SK-N-SH (cell line): Measurements from ENCODE around the gene NUDT13. TPM values are rescaled to one million over a fixed set of nuclear protein-coding genes. Genes with fewer than 3 reads are reported as not detected.
A peak's percentile ranks its signal among the peaks of the same experiment; 100 is the strongest.

Experiments used
- CTCF ChIA-PET: fragments of 300-600, 350-600 bp; formaldehyde crosslinking; extraction: SDS; loops from one replicate; lab custom pipeline; 2021; lab: Yijun Ruan, JAX
- POLR2A ChIA-PET: fragments of 350-600 bp; sonication (Branson Sonifier 250); formaldehyde crosslinking; extraction: SDS; loops from one replicate; lab custom pipeline; 2020; ENCODE audit warnings: antibody characterized with exemption, inconsistent platforms; lab: Yijun Ruan, JAX
- DNase-seq: peaks from one replicate; pipeline ENCODE4 v3.0.0; 2012
- H2AFZ ChIP-seq: fragments of 200-600 bp; sonication (generic); 2 replicates; pipeline ENCODE4 v1.8.1; 2016; ENCODE audit warnings: antibody characterized with exemption, mild to moderate bottlenecking, low read depth
- H3F3A ChIP-seq: fragments of 200-600 bp; sonication (generic); replicated peaks from 2 replicates; pipeline ENCODE3; 2016; ENCODE audit warnings: antibody characterized with exemption, mild to moderate bottlenecking; ENCODE audit not compliant: insufficient read depth
- H3K27ac ChIP-seq, 2 experiments: fragments of 200-500 bp in 1 of 2; fragments of 200-600 bp in 1 of 2; sonication (Bioruptor generic) in 1 of 2; sonication (generic), shearing (Covaris generic) in 1 of 2; 2 replicates each; pipeline versions ENCODE4 v1.5.1 to v1.6.1; 2014 to 2016; ENCODE audit warnings: low read depth in 2 of 2, inconsistent platforms in 1 of 2, low read length in 1 of 2, mild to moderate bottlenecking in 1 of 2, mixed read lengths in 1 of 2
- H3K27me3 ChIP-seq: fragments of 200-600 bp; sonication (generic), shearing (Covaris generic); 2 replicates; pipeline ENCODE4 v1.6.1; 2016; ENCODE audit warnings: mixed run types; ENCODE audit not compliant: insufficient read depth
- H3K36me3 ChIP-seq, 2 experiments: fragments of 200-500 bp in 1 of 2; fragments of 200-600 bp in 1 of 2; sonication (Bioruptor generic) in 1 of 2; sonication (generic) in 1 of 2; replicated peaks in 1 of 2; 2 replicates each; pipeline versions ENCODE3 to v1.5.1; 2014 to 2016; ENCODE audit warnings: low read length in 1 of 2, mild to moderate bottlenecking in 1 of 2; ENCODE audit not compliant: insufficient read depth in 2 of 2, control insufficient read depth in 1 of 2
- H3K4me1 ChIP-seq, 2 experiments: fragments of 200-500 bp in 1 of 2; fragments of 200-600 bp in 1 of 2; sonication (Bioruptor generic) in 1 of 2; sonication (generic), shearing (Covaris generic) in 1 of 2; 2 replicates each; pipeline versions ENCODE4 v1.5.1 to v1.6.1; 2014 to 2016; ENCODE audit warnings: low read depth in 1 of 2, low read length in 1 of 2, mixed run types in 1 of 2; ENCODE audit not compliant: insufficient read depth in 2 of 2, control insufficient read depth in 1 of 2
- H3K4me2 ChIP-seq: fragments of 200-600 bp; sonication (generic), shearing (Covaris generic); 2 replicates; pipeline ENCODE4 v1.6.1; 2017; ENCODE audit warnings: mixed run types
- H3K4me3 ChIP-seq, 2 experiments: fragments of 200-500 bp in 1 of 2; fragments of 200-600 bp in 1 of 2; sonication (Bioruptor generic) in 1 of 2; sonication (generic), shearing (Covaris generic) in 1 of 2; 2 replicates each; pipeline versions ENCODE4 v1.5.1 to v1.8.1; 2014 to 2016; ENCODE audit warnings: low read depth in 2 of 2, inconsistent platforms in 1 of 2, low read length in 1 of 2, mild to moderate bottlenecking in 1 of 2, mixed read lengths in 1 of 2, moderate library complexity in 1 of 2
- H3K79me2 ChIP-seq: fragments of 200-600 bp; sonication (generic); 2 replicates; pipeline ENCODE4 v1.8.1; 2017; ENCODE audit warnings: mild to moderate bottlenecking; ENCODE audit not compliant: insufficient read depth
- H3K9ac ChIP-seq: fragments of 200-600 bp; sonication (generic); 2 replicates; pipeline ENCODE4 v1.6.1; 2017; ENCODE audit warnings: mixed run types
- H3K9me2 ChIP-seq: fragments of 200-600 bp; sonication (generic); 2 replicates; pipeline ENCODE4 v1.6.1; 2017; ENCODE audit warnings: mixed run types
- H3K9me3 ChIP-seq: fragments of 200-600 bp; sonication (generic); 2 replicates; pipeline ENCODE4 v1.6.1; 2017; ENCODE audit warnings: mixed run types, mild to moderate bottlenecking, moderate library complexity
- H4K20me1 ChIP-seq: fragments of 200-600 bp; sonication (generic); 2 replicates; pipeline ENCODE4 v1.6.1; 2017; ENCODE audit warnings: mild to moderate bottlenecking, mixed run types; ENCODE audit not compliant: insufficient read depth
- EZH2phosphoT487 ChIP-seq: fragments of 200-600 bp; sonication (generic); IDR thresholded peaks from 2 replicates; pipeline ENCODE4 v1.6.1; 2017; ENCODE audit warnings: low read depth, mixed run types, mild to moderate bottlenecking, antibody characterized with exemption, moderate library complexity, borderline replicate concordance
- FOSL2 ChIP-seq: IDR thresholded peaks from 2 replicates; pipeline ENCODE4 v1.4.0; 2012; ENCODE audit warnings: low read depth, mild to moderate bottlenecking, moderate library complexity, borderline replicate concordance
- FOXM1 ChIP-seq: IDR thresholded peaks from 2 replicates; pipeline ENCODE4 v1.4.0; 2012; ENCODE audit warnings: low read depth, mild to moderate bottlenecking
- GABPA ChIP-seq: IDR thresholded peaks from 2 replicates; pipeline ENCODE4 v1.4.0; 2012; ENCODE audit warnings: low read depth, mild to moderate bottlenecking
- NRF1 ChIP-seq: IDR thresholded peaks from 2 replicates; pipeline ENCODE4 v1.6.1; 2012; ENCODE audit warnings: low read depth, mild to moderate bottlenecking, low read length
- RXRA ChIP-seq: IDR thresholded peaks from 2 replicates; pipeline ENCODE4 v1.4.0; 2012; ENCODE audit warnings: low read depth, mild to moderate bottlenecking, borderline replicate concordance
- SIN3A ChIP-seq: IDR thresholded peaks from 2 replicates; pipeline ENCODE4 v1.6.1; 2012; ENCODE audit warnings: low read depth, mild to moderate bottlenecking, low read length, moderate library complexity, borderline replicate concordance
- SMC3 ChIP-seq: IDR thresholded peaks from 2 replicates; pipeline ENCODE4 v1.6.1; 2012; ENCODE audit warnings: low read depth, low read length, improper control_type of control experiment
- TAF1 ChIP-seq: IDR thresholded peaks from 2 replicates; pipeline ENCODE4 v1.6.1; 2012; ENCODE audit warnings: low read depth, mild to moderate bottlenecking, low read length, moderate library complexity, borderline replicate concordance
- TEAD4 ChIP-seq: IDR thresholded peaks from 2 replicates; pipeline ENCODE4 v1.4.0; 2012; ENCODE audit warnings: mild to moderate bottlenecking, borderline replicate concordance; ENCODE audit not compliant: insufficient read depth
- YY1 ChIP-seq: IDR thresholded peaks from 2 replicates; pipeline ENCODE4 v1.4.0; 2012; ENCODE audit warnings: low read depth, mild to moderate bottlenecking
- WGBS: methylation state at CpG from one replicate; pipeline ENCODE4 v1.1.6; 2017; ENCODE audit warnings: low lambda C conversion rate; 5-methylcytosine and 5-hydroxymethylcytosine counted together
- polyA plus RNA-seq, 3 experiments: library from polyadenylated mRNA; depleted of rRNA; stranded (reverse); fragments of >200 nt; gene quantifications; 2 replicates each; pipeline ENCODE4 v1.2.3, GENCODE V29; 2012
- TF ChIP-seq, protein P1 (sequence below): IDR thresholded peaks from 2 replicates; pipeline ENCODE4 v1.4.0; 2012; ENCODE audit warnings: low read depth
- TF ChIP-seq, protein P2 (sequence below): IDR thresholded peaks from 2 replicates; pipeline ENCODE4; 2012
- TF ChIP-seq, protein P3 (sequence below): IDR thresholded peaks from 2 replicates; pipeline ENCODE4 v1.4.0; 2012; ENCODE audit warnings: low read depth, borderline replicate concordance

The NUDT13 gene
- polyA plus RNA-seq, 1 of the 3 experiments (the other 2 are of a cell fraction) = 3.4 TPM

DNA sequence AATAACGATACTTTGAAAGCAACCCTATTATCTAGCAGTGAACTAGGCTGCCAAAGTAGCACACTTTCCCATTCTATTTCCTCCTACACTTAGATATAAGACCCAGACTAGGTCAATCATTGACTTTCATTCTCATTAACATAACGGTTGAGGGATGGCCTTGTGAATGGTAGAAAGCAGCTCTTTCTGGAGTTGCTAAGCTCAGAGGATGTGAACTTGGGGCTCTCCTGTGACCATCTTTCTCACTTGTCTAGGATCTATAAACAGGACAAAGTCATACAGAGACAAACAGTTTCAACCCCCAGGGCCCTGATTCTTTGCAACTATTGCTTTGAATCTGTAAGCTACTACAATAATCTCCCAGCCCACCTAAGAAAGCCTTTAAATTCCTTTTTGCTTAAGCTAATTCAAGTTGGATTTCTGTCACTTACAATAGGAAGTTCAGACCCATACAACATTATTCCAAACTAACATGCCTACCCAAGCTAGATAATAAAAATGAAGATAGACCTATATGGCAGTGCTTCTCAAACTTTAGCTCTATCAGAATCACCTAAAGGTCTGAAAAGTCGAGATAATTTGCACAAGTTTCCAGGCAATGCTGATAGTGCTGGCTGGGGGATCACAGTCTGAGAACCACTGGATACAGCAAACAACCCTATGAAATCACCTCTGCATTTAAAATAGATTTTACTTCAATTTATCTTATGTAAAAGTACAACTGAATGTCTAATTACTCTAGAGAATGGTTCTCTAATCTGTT is 30.3 kb upstream of the NUDT13 start:
- Histone ChIP-seq H3F3A (peaks cover 31% of the 10 kb centered on the region), H3K4me2 (no peak overlapping the region), H3K9ac (no peak overlapping the region), H4K20me1 (peaks cover 12% of the 10 kb centered on the region), H3K27me3 (no peaks in the 10 kb centered on the region), H3K36me3 (peaks cover 0 to 9% of the 10 kb centered on the region in 2 experiments), H3K9me2 (no peaks in the 10 kb centered on the region), H3K27ac (no peak overlapping the region), H3K9me3 (no peaks in the 10 kb centered on the region), H2AFZ (no peak overlapping the region), H3K4me3 (no peak overlapping the region), H3K79me2 (peaks cover 94% of the 10 kb centered on the region), H3K4me1 (peaks cover 2 to 21% of the 10 kb centered on the region in 2 experiments; a peak in 3 of 4 replicates)
- no peak for DNase-seq
- ChIA-PET POLR2A (no interaction called here), CTCF (no interaction called here)
- 92% methylated on average over 3 of the region's 3 CpGs for WGBS
- TF ChIP-seq, protein P1, sequence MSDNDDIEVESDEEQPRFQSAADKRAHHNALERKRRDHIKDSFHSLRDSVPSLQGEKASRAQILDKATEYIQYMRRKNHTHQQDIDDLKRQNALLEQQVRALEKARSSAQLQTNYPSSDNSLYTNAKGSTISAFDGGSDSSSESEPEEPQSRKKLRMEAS = no peak
- TF ChIP-seq EZH2phosphoT487 (no peak), NRF1 (no peak), TAF1 (no peak), SMC3 (no peak), RXRA (no peak)
- TF ChIP-seq, protein P2, sequence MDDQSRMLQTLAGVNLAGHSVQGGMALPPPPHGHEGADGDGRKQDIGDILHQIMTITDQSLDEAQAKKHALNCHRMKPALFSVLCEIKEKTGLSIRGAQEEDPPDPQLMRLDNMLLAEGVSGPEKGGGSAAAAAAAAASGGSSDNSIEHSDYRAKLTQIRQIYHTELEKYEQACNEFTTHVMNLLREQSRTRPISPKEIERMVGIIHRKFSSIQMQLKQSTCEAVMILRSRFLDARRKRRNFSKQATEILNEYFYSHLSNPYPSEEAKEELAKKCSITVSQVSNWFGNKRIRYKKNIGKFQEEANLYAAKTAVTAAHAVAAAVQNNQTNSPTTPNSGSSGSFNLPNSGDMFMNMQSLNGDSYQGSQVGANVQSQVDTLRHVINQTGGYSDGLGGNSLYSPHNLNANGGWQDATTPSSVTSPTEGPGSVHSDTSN = no peak

DNA sequence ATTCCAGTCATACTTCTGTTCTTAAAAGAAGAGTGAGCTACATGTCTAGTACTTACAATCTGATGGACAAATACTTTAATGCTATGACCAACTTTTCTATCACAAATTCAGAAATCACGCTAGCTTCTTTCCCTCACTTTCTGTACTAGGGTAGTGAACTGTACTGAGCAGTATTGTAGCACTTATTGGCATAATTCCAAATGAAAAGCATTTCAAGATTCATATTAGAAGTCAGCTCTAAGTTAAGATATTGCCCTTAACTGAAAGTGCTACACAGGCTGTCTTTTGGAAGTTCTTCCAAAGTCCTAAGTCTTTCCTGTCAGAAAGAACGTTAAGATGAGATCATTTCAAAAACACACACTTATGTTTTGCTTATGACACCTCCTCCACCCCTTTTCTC is 27.0 kb upstream of the NUDT13 start:
- Histone ChIP-seq H3F3A (peaks cover 12% of the 10 kb centered on the region), H3K27me3 (no peaks in the 10 kb centered on the region), H3K9ac (no peak overlapping the region), H3K27ac (no peak overlapping the region), H3K4me1 (peaks cover 0 to 7% of the 10 kb centered on the region in 2 experiments; a peak in 1 of 4 replicates), H3K9me2 (no peaks in the 10 kb centered on the region), H4K20me1 (peaks cover 24% of the 10 kb centered on the region), H2AFZ (no peak overlapping the region), H3K36me3 (peaks cover 0 to 3% of the 10 kb centered on the region in 2 experiments), H3K9me3 (no peaks in the 10 kb centered on the region), H3K4me3 (no peak overlapping the region), H3K4me2 (peak overlapping the region; percentile 6; the same call in 1 of the 2 replicates), H3K79me2 (peaks cover 95% of the 10 kb centered on the region)
- 65% methylated on average over 2 of the region's 2 CpGs for WGBS
- ChIA-PET CTCF (interaction anchor here (1.4 to 1.5 kb wide), 2 partner anchors 12 to 76 kb away, joined by 3 to 5 read pairs; no protein-coding TSS in a partner anchor), POLR2A (interaction anchor here (0.6 kb wide), 1 partner anchor 24 kb away, joined by 5 read pairs; no protein-coding TSS in a partner anchor)
- TF ChIP-seq RXRA (no peak), GABPA (no peak), FOSL2 (no peak), FOXM1 (no peak), EZH2phosphoT487 (no peak), YY1 (no peak), SIN3A (no peak), TEAD4 (no peak)
- TF ChIP-seq, protein P2 = no peak
- TF ChIP-seq, protein P3, sequence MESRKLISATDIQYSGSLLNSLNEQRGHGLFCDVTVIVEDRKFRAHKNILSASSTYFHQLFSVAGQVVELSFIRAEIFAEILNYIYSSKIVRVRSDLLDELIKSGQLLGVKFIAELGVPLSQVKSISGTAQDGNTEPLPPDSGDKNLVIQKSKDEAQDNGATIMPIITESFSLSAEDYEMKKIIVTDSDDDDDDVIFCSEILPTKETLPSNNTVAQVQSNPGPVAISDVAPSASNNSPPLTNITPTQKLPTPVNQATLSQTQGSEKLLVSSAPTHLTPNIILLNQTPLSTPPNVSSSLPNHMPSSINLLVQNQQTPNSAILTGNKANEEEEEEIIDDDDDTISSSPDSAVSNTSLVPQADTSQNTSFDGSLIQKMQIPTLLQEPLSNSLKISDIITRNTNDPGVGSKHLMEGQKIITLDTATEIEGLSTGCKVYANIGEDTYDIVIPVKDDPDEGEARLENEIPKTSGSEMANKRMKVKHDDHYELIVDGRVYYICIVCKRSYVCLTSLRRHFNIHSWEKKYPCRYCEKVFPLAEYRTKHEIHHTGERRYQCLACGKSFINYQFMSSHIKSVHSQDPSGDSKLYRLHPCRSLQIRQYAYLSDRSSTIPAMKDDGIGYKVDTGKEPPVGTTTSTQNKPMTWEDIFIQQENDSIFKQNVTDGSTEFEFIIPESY = no peak
- DNase-seq = no peak
